Activated CD8-positive, alpha-beta memory T cell treated with anti-CD3 and anti-CD28 coated beads, Interleukin-2, amount 50 U/mL, for 1 hour (primary cell): ENCODE measurements around the gene PCDHGA6.
"Not testable (repeated sequence)": the region's sequence is repeated elsewhere in the genome, so short reads cannot be mapped to it uniquely, and the experiment has no call there.

Experiments used
- DNase-seq: peaks from one replicate; pipeline ENCODE4 v3.0.0-alpha.2; 2020; ENCODE audit errors: extremely low read depth

Gene PCDHGA6

GRCh38 chr5:141373673-141374317 lies at the start of gene PCDHGA6:
Gene PCDHGA6, plus strand, starts transcription at chr5:141373891. Its CDS starts 193 bp downstream, at chr5:141374084.
- no peak for DNase-seq

DNA sequence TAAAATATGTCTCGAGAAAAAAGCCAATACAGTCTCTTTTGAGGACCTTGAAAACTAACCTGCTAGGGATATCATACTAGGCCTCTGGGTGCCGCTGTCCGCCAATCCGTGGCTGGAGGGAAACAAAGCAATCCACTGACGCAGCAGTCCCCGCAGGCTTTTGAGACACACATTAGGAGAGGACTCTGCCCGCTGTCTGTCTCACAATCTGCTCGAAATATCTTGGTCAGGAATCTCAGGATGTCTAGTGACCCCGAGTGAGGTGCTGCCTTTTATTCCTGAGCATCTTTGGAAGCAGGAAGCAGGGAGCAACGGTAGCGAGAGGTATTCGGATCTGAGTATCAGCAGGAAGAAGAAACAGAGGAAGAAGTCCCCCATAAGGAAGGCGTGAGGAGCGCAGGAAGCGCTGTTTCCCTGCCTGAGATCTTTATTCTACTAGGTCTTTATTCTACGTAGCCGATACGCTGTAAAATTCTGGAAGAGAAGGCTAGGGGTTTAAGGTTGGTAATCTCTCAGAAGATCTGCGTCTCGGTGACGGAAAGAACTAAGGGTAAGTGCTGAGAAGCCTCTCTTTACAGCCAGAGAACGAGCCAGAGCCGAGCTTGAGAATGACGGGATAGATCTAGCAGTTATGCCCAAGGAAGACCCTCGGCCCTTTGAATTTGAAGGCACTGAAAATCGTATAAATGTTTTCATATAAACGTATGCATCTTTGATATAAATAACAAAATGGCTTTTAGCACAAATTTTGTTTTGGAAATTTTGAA lies 47.4 kb upstream of the PCDHGA6 start:
- DNase-seq, result no peak

DNA sequence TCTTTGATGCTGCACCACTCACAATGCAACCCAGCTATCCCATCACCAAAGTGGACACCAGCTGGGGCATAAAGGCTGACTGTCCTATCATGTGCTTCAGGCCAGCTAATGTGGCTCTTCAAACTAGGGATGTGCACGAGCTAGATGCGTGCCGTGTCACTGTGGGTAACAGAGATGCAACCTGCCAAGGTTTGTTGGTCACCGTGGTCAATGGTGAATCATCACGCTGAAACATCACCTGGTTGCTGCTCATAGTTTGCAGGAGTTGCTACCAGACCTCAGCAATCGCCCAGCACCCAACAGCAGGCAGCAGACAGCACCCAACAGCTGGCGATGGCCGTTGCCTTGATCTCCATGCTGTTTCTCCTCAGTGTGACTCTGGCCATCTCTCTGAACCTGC lies 45.5 kb upstream of the PCDHGA6 start:
- DNase-seq, result no peak

- DNase-seq, result no peak
Measured at GRCh38 chr5:141330299-141331080, 43.2 kb upstream of the PCDHGA6 start, which contains the start of gene PCDHGA1. Gene PCDHGA1, plus strand, starts transcription at chr5:141330514.

DNA sequence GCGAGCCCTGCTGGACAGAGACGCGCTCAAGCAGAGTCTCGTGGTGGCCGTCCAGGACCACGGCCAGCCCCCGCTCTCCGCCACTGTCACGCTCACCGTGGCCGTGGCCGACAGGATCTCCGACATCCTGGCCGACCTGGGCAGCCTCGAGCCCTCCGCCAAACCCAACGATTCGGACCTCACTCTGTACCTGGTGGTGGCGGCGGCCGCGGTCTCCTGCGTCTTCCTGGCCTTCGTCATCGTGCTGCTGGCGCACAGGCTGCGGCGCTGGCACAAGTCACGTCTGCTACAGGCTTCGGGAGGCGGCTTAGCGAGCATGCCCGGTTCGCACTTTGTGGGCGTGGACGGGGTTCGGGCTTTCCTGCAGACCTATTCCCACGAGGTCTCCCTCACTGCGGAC lies 41.1 kb upstream of the PCDHGA6 start:
- not testable (repeated sequence) for DNase-seq

DNA sequence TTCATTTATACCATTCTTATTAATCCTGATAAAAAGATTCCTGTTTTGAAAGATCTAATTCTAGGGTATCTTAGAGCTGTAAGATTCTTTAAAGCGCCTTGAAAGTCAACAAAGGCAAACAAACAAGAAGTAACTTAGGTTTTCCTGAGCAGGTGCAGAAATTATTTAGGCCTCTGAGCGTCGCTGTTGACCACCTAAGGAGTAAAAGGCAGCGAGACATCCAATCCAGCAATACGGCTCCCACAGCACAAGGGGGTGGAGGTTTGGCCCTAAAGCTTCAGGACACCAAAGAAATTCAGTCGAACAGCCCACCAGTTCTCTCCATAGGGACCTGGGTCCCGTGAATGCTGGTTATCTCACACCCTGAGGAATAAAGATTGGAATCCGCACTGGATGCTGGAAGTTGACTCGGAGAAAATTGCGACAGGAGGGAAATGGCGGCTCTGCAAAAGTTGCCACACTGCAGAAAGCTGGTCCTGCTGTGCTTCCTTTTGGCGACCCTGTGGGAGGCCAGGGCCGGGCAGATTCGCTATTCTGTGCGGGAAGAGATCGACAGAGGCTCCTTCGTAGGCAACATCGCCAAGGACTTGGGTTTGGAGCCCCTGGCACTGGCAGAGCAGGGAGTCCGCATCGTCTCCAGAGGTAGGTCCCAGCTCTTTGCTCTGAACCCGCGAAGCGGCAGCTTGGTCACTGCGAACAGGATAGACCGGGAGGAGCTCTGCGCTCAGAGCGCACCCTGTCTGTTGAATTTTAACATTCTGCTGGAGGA lies 35.0 kb upstream of the PCDHGA6 start, which contains the start of gene PCDHGA2:
TSS of gene PCDHGA2 (plus strand) at position 223 of the 769 bp plus-strand sequence.
- DNase-seq, result no peak

DNA sequence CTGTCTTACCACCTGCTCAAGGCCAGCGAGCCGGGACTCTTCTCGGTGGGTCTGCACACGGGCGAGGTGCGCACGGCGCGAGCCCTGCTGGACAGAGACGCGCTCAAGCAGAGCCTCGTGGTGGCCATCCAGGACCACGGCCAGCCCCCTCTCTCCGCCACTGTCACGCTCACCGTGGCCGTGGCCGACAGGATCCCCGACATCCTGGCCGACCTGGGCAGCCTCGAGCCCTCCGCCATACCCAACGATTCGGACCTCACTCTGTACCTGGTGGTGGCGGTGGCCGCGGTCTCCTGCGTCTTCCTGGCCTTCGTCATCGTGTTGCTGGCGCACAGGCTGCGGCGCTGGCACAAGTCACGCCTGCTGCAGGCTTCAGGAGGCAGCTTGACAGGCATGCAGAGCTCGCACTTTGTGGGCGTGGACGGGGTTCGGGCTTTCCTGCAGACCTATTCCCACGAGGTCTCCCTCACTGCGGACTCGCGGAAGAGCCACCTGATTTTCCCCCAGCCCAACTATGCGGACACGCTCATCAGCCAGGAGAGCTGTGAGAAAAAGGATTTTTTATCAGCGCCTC lies 32.8 kb upstream of the PCDHGA6 start:
- not testable (repeated sequence) for DNase-seq

DNA sequence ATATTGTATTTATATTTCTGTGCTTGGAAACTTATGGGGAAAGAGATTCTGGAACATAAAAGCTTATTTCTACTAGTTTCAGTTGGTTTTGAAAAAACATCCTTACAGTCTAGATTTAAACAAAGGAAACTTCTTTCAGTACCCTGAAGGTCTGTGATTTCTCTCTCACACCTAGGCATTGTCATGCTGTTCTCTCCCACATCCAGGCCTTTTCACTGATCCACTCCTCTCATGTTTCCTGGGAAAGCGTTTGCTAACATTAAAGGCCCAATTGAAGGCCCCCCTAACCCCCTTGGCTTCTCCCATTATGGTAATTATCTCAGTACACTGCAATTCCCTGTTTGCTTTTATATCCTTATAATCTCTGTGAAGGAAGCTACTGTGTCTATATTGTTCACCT lies 30.9 kb upstream of the PCDHGA6 start:
- DNase-seq, result no peak

GRCh38 chr5:141343242-141343952 lies 30.3 kb upstream of the PCDHGA6 start, which contains the start of gene PCDHGA3:
Gene PCDHGA3, plus strand, starts transcription at chr5:141343829. Its CDS starts 205 bp downstream, at chr5:141344034.
- DNase-seq, result no peak

GRCh38 chr5:141343953-141344463 lies 29.7 kb upstream of the PCDHGA6 start:
- no peak for DNase-seq

DNA sequence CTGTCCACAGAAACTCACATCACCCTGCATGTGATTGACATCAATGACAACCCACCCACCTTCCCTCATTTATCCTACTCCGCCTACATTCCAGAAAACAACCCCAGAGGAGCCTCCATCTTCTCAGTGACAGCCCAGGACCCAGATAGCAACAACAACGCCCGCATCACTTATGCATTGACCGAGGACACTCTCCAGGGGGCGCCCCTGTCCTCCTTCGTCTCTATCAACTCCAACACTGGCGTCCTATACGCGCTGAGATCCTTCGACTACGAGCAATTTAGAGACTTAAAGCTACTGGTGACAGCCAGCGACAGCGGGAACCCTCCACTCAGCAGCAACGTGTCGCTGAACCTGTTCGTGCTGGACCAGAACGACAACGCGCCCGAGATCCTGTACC lies 28.4 kb upstream of the PCDHGA6 start:
- no peak for DNase-seq

DNA sequence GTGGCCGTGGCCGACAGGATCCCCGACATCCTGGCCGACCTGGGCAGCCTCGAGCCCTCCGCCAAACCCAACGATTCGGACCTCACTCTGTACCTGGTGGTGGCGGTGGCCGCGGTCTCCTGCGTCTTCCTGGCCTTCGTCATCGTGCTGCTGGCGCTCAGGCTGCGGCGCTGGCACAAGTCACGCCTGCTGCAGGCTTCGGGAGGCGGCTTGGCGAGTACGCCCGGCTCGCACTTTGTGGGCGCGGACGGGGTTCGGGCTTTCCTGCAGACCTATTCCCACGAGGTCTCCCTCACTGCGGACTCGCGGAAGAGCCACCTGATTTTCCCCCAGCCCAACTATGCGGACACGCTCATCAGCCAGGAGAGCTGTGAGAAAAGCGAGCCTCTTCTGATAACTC lies 27.7 kb upstream of the PCDHGA6 start:
- DNase-seq, result not testable (repeated sequence)

DNA sequence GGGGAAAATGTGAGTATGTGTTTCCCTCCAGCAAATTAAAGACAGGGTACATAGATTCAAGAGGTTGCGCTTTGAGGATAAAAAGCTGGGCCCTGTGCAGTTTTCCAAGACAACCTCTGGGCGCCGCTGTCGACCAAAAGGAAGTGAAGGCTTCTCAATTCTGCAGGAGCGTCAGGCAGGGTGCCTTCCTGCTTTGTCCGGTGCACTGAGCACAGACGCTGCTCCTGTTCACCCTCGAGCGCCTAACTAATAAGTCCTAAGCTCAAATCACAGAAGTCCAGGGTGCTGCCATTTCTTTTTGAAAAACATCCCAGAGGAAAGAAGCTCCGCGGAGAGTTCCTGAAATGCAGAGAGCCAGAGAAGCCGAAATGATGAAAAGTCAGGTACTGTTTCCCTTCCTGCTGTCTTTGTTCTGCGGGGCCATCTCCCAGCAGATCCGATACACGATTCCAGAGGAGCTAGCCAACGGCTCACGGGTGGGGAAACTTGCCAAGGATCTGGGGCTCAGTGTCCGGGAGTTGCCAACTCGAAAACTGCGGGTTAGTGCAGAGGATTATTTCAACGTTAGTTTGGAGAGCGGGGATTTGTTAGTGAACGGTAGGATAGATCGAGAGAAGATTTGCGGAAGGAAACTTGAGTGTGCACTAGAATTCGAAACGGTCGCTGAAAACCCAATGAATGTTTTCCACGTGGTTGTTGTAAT lies 23.6 kb upstream of the PCDHGA6 start, which contains the start of gene PCDHGB1:
TSS of gene PCDHGB1 (plus strand) at position 183 of the 703 bp plus-strand sequence. CDS start at position 345, 162 bp downstream.
- DNase-seq, result no peak

GRCh38 chr5:141351591-141351990 lies 22.1 kb upstream of the PCDHGA6 start:
- no peak for DNase-seq

GRCh38 chr5:141354900-141355469 lies 18.7 kb upstream of the PCDHGA6 start, which contains the start of gene PCDHGA4:
Gene PCDHGA4, plus strand, starts transcription at chr5:141355021. Its CDS starts 87 bp downstream, at chr5:141355108.
- DNase-seq, result no peak

DNA sequence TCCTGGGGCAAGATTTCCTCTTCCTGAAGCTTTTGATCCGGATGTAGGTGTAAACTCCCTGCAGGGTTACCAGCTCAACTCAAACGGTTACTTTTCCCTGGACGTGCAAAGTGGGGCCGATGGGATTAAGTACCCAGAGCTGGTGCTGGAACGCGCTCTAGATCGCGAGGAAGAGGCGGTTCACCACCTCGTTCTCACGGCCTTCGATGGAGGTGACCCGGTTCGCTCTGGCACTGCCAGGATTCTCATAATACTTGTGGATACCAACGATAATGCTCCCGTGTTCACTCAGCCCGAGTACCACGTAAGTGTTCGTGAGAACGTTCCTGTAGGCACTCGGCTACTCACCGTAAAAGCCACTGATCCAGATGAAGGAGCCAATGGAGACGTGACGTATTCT lies 18.1 kb upstream of the PCDHGA6 start:
- DNase-seq, result no peak

DNA sequence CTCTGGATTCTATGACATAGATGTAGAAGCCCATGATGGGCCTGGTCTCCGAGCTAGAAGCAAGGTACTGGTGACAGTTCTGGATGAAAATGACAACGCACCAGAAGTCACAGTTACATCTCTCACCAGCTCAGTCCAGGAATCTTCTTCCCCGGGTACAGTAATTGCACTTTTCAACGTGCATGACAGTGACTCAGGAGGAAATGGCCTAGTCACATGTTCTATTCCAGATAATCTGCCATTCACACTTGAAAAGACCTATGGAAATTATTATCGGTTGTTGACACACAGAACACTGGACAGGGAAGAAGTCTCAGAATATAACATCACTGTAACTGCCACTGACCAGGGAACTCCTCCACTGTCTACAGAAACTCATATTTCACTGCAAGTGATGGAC lies 17.6 kb upstream of the PCDHGA6 start:
- no peak for DNase-seq

GRCh38 chr5:141356950-141357349 lies 16.7 kb upstream of the PCDHGA6 start:
- DNase-seq, result no peak
